Liver (tissue), 9 donors: ENCODE results near the gene MOGAT3. TPM values are rescaled to one million over a fixed set of nuclear protein-coding genes. Genes with fewer than 3 reads are reported as not detected.

ENCODE experiments used
- DNase-seq: peaks from one replicate; pipeline ENCODE4 v3.0.0-alpha.2; 2017; ENCODE audit warnings: low spot score
- H3K27ac ChIP-seq, 2 donors: one replicate each; pipeline ENCODE4 v1.7.0; 2013; ENCODE audit warnings: inconsistent platforms in 2 of 2, low read length in 2 of 2, control low read depth in 1 of 2, low read depth in 1 of 2, mild to moderate bottlenecking in 1 of 2
- H3K27me3 ChIP-seq, 4 donors: one replicate each; pipeline versions ENCODE4 v1.6.1 to v1.7.0; 2013; ENCODE audit warnings: low read length in 3 of 4, inconsistent platforms in 1 of 4, mild to moderate bottlenecking in 1 of 4, moderate library complexity in 1 of 4; ENCODE audit not compliant: control insufficient read depth in 4 of 4, insufficient read depth in 4 of 4
- H3K36me3 ChIP-seq, 4 donors: one replicate each; pipeline versions ENCODE4 v1.6.1 to v1.7.0; 2013; ENCODE audit warnings: low read length in 3 of 4, mild to moderate bottlenecking in 3 of 4, low read depth in 1 of 4, moderate library complexity in 1 of 4; ENCODE audit not compliant: control insufficient read depth in 4 of 4, insufficient read depth in 3 of 4
- H3K4me1 ChIP-seq, 4 donors: one replicate each; pipeline versions ENCODE4 v1.6.1 to v1.7.0; 2013; ENCODE audit warnings: low read length in 3 of 4, mild to moderate bottlenecking in 3 of 4, moderate library complexity in 1 of 4; ENCODE audit not compliant: control insufficient read depth in 4 of 4, insufficient read depth in 4 of 4
- H3K4me3 ChIP-seq, 3 donors: one replicate each; pipeline versions ENCODE4 v1.6.1 to v1.7.0; 2013; ENCODE audit warnings: low read length in 3 of 3, control low read depth in 1 of 3, low read depth in 1 of 3, mild to moderate bottlenecking in 1 of 3
- H3K9ac ChIP-seq, 2 donors: one replicate each; pipeline ENCODE4 v1.7.0; 2013; ENCODE audit warnings: low read length in 2 of 2, mild to moderate bottlenecking in 2 of 2, moderate library complexity in 2 of 2, control low read depth in 1 of 2, low read depth in 1 of 2
- H3K9me3 ChIP-seq, 4 donors: one replicate each; pipeline versions ENCODE4 v1.6.1 to v1.7.0; 2013; ENCODE audit warnings: low read length in 3 of 4; ENCODE audit not compliant: control insufficient read depth in 4 of 4
- EGR1 ChIP-seq, 2 donors: IDR thresholded peaks; 2 replicates each; pipeline ENCODE4 v1.6.1; 2016 to 2018; ENCODE audit warnings: antibody characterized with exemption in 2 of 2, low read depth in 2 of 2
- FOXA1 ChIP-seq: IDR thresholded peaks from 2 replicates; pipeline ENCODE4 v1.6.1; 2016; ENCODE audit warnings: antibody characterized with exemption
- FOXA2 ChIP-seq: IDR thresholded peaks from 2 replicates; pipeline ENCODE4 v1.6.1; 2016; ENCODE audit warnings: antibody characterized with exemption
- GABPA ChIP-seq, 2 donors: IDR thresholded peaks in 1 of 2; conservative IDR thresholded peaks in 1 of 2; 2 replicates each; pipeline ENCODE4 v1.6.1; 2016; ENCODE audit warnings: antibody characterized with exemption in 2 of 2, mild to moderate bottlenecking in 1 of 2, moderate library complexity in 1 of 2
- HNF4A ChIP-seq, 2 donors: conservative IDR thresholded peaks; 2 replicates each; pipeline ENCODE4 v1.6.1; 2016; ENCODE audit warnings: antibody characterized with exemption in 2 of 2, mild to moderate bottlenecking in 2 of 2
- HNF4G ChIP-seq: IDR thresholded peaks from 2 replicates; pipeline ENCODE4 v1.6.1; 2016; ENCODE audit warnings: antibody characterized with exemption
- JUND ChIP-seq, 2 donors: IDR thresholded peaks; 2 replicates each; pipeline ENCODE4 v1.6.1; 2016; ENCODE audit warnings: antibody characterized with exemption in 2 of 2
- NR2F2 ChIP-seq: IDR thresholded peaks from 2 replicates; pipeline ENCODE4 v1.6.1; 2016; ENCODE audit warnings: antibody characterized with exemption
- RAD21 ChIP-seq, 2 donors: IDR thresholded peaks; 2 replicates each; pipeline ENCODE4 v1.6.1; 2016; ENCODE audit warnings: antibody characterized with exemption in 2 of 2, mild to moderate bottlenecking in 2 of 2
- RXRA ChIP-seq, 2 donors: IDR thresholded peaks; 2 replicates each; pipeline ENCODE4 v1.6.1; 2017 to 2018; ENCODE audit warnings: antibody characterized with exemption in 2 of 2, mild to moderate bottlenecking in 1 of 2
- SP1 ChIP-seq: IDR thresholded peaks from 2 replicates; pipeline ENCODE4 v1.6.1; 2018; ENCODE audit warnings: antibody characterized with exemption, mild to moderate bottlenecking
- TAF1 ChIP-seq: conservative IDR thresholded peaks from 2 replicates; pipeline ENCODE4 v1.6.1; 2016; ENCODE audit warnings: antibody characterized with exemption, mild to moderate bottlenecking
- YY1 ChIP-seq: IDR thresholded peaks from 2 replicates; pipeline ENCODE4 v1.6.1; 2016; ENCODE audit warnings: antibody characterized with exemption, mild to moderate bottlenecking
- WGBS: extraction: QIAGEN DNeasy Blood & Tissue Kit; methylation state at CpG from one replicate; pipeline ENCODE4 v1.1.7; 2013; 5-methylcytosine and 5-hydroxymethylcytosine counted together
- polyA plus RNA-seq, 2 donors: library from polyadenylated mRNA; stranded (reverse) in 1 of 2; unstranded in 1 of 2; fragments of 200-250 nt in 1 of 2; fragments of >200 nt in 1 of 2; fragmentation: Nextera tagmentation in 1 of 2; extraction: Ambion mirVana in 1 of 2; gene quantifications; one replicate each; pipeline versions ENCODE4 v1.2.1 to v1.2.3, GENCODE V29; 2013 to 2015
- total RNA-seq, 2 donors: library from RNA; depleted of rRNA; stranded (reverse); fragments of >200 nt; gene quantifications; one replicate each; pipeline ENCODE4 v1.2.3, GENCODE V29; 2014
- TF ChIP-seq, protein P1 (sequence below): IDR thresholded peaks from 2 replicates; pipeline ENCODE4 v1.6.1; 2016; ENCODE audit warnings: antibody characterized with exemption
- TF ChIP-seq, protein P2 (sequence below): IDR thresholded peaks from 2 replicates; pipeline ENCODE4 v1.6.1; 2016; ENCODE audit warnings: antibody characterized with exemption
- TF ChIP-seq, protein P3 (sequence below): IDR thresholded peaks from 2 replicates; pipeline ENCODE4 v1.6.1; 2016; ENCODE audit warnings: antibody characterized with exemption, mild to moderate bottlenecking
- TF ChIP-seq, protein P4 (sequence below): IDR thresholded peaks from 2 replicates; pipeline ENCODE4 v1.6.1; 2016; ENCODE audit warnings: antibody characterized with exemption
- donor health status: healthy.
- donor health status: healthy.
- donor health status: healthy.
- donor health status: healthy.
- donor health status: healthy.

Gene MOGAT3
- total and polyA plus RNA-seq, 4 donors: 1.8 to 7.9 (median 3.7) TPM

DNA sequence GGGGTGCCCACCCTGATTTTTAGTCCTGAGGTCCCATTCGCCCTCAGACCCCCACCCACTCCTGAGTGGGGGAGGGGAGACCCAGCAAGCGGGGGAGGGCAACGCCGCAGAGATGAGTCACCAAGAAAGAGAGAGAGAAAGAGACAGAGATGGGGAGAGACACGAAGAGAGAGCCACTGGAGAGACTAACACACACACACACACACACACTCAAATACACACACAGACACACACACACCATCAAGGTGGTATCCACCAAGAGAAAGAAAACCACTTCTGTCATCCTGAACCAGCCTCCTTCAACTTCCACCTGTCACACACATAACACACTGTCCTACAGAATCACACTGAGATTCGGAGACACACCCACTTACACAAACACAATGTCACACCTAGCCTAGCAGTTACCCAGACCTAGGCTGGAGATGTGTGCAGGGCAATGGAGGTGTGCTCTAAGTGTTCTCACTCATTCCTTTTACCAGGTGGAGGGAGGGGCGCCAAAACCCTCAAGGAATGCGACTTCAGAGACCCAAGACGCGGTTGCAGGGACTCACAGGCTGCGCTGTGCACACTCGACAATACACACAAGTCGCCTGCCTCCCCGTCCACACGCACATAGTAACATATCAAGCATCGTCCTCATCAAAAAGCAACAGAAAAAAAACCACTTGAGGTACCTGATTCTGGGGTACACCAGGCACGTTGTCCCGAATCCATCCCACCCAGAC lies 31.6 kb downstream of the MOGAT3 start:
- no peak for TF ChIP-seq FOXA2
- no peak for TF ChIP-seq RAD21 (IDR thresholded peaks at IDR 0.05)
- TF ChIP-seq, protein P1, sequence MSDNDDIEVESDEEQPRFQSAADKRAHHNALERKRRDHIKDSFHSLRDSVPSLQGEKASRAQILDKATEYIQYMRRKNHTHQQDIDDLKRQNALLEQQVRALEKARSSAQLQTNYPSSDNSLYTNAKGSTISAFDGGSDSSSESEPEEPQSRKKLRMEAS: no peak
- no peak for TF ChIP-seq YY1
- no peak for TF ChIP-seq HNF4A (conservative IDR thresholded peaks at IDR 0.05)
- no peak for TF ChIP-seq TAF1
- no peak for DNase-seq
- peaks cover 14 to 43% (median 18%) of the 10 kb centered on the region in 4 donors for H3K4me1 ChIP-seq
- peaks cover 9 to 19% (median 18%) of the 10 kb centered on the region in 4 donors for H3K27me3 ChIP-seq
- H3K9me3 ChIP-seq: no peaks in the 10 kb centered on the region
- 4% methylated on average over 18 of the region's 18 CpGs for WGBS
- H3K9ac ChIP-seq: no peak overlapping the region
- no peaks in the 10 kb centered on the region for H3K36me3 ChIP-seq
- H3K27ac ChIP-seq: no peak overlapping the region
- H3K4me3 ChIP-seq: no peak overlapping the region

DNA sequence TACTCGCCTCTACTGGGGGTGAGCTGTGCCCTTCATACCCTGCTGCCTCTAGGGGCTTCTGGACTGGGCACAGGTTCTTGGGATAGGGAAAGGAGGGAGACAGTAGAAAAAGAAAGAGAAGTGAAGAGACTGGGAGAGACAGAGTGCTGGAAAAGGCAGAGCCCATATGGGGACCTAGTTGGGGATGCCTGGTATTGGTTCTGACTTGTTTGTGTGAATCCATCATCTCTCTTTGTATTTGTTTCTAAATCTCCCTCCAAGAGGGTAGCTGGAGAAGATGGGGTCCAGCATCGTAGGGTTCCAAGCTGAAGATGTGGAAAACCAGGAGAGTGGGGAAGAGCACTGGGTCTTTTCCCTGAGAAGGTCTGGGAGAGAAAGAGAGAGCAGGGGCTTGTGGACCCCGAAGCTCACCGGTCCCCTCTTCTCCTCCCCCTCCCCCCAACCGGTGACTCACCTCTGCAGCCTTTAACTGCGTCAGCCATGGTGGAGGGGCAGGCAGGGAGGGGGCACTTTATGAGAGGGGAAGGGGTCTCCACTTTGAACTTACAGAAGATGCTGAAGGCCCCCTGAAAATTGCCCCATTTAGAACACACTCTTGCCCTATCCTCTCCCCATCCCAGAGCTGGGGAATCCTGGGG lies 32.3 kb downstream of the MOGAT3 start:
- Histone ChIP-seq H3K9me3 (no peaks in the 10 kb centered on the region), H3K4me3 (no peak overlapping the region), H3K9ac (no peak overlapping the region), H3K36me3 (no peaks in the 10 kb centered on the region), H3K27me3 (peaks cover 9 to 16% (median 14%) of the 10 kb centered on the region in 4 donors), H3K4me1 (peaks cover 14 to 43% (median 20%) of the 10 kb centered on the region in 4 donors), H3K27ac (no peak overlapping the region)
- no peak for DNase-seq
- 8% methylated on average over 6 of the region's 6 CpGs for WGBS
- TF ChIP-seq FOXA1: no peak
- TF ChIP-seq SP1: no peak
- TF ChIP-seq HNF4A (conservative IDR thresholded peaks at IDR 0.05): no peak
- TF ChIP-seq RXRA (IDR thresholded peaks at IDR 0.05): no peak
- TF ChIP-seq, protein P2, sequence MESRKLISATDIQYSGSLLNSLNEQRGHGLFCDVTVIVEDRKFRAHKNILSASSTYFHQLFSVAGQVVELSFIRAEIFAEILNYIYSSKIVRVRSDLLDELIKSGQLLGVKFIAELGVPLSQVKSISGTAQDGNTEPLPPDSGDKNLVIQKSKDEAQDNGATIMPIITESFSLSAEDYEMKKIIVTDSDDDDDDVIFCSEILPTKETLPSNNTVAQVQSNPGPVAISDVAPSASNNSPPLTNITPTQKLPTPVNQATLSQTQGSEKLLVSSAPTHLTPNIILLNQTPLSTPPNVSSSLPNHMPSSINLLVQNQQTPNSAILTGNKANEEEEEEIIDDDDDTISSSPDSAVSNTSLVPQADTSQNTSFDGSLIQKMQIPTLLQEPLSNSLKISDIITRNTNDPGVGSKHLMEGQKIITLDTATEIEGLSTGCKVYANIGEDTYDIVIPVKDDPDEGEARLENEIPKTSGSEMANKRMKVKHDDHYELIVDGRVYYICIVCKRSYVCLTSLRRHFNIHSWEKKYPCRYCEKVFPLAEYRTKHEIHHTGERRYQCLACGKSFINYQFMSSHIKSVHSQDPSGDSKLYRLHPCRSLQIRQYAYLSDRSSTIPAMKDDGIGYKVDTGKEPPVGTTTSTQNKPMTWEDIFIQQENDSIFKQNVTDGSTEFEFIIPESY: no peak
- no peak for TF ChIP-seq TAF1
- TF ChIP-seq JUND (IDR thresholded peaks at IDR 0.05): no peak
- TF ChIP-seq, protein P3, sequence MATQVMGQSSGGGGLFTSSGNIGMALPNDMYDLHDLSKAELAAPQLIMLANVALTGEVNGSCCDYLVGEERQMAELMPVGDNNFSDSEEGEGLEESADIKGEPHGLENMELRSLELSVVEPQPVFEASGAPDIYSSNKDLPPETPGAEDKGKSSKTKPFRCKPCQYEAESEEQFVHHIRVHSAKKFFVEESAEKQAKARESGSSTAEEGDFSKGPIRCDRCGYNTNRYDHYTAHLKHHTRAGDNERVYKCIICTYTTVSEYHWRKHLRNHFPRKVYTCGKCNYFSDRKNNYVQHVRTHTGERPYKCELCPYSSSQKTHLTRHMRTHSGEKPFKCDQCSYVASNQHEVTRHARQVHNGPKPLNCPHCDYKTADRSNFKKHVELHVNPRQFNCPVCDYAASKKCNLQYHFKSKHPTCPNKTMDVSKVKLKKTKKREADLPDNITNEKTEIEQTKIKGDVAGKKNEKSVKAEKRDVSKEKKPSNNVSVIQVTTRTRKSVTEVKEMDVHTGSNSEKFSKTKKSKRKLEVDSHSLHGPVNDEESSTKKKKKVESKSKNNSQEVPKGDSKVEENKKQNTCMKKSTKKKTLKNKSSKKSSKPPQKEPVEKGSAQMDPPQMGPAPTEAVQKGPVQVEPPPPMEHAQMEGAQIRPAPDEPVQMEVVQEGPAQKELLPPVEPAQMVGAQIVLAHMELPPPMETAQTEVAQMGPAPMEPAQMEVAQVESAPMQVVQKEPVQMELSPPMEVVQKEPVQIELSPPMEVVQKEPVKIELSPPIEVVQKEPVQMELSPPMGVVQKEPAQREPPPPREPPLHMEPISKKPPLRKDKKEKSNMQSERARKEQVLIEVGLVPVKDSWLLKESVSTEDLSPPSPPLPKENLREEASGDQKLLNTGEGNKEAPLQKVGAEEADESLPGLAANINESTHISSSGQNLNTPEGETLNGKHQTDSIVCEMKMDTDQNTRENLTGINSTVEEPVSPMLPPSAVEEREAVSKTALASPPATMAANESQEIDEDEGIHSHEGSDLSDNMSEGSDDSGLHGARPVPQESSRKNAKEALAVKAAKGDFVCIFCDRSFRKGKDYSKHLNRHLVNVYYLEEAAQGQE: no peak
- no peak for TF ChIP-seq RAD21 (IDR thresholded peaks at IDR 0.05)
- TF ChIP-seq, protein P4, sequence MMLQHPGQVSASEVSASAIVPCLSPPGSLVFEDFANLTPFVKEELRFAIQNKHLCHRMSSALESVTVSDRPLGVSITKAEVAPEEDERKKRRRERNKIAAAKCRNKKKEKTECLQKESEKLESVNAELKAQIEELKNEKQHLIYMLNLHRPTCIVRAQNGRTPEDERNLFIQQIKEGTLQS: no peak
- TF ChIP-seq, protein P1: no peak
- no peak for TF ChIP-seq HNF4G
- TF ChIP-seq EGR1 (IDR thresholded peaks at IDR 0.05; ENCODE audit: low read depth in 2 of 2): no peak
- TF ChIP-seq FOXA2: no peak
- TF ChIP-seq GABPA (IDR thresholded peaks at IDR 0.05 in 1 of 2, conservative IDR thresholded peaks at IDR 0.05 in 1 of 2): no peak
- no peak for TF ChIP-seq NR2F2
